Fibroblast of skin of scalp (primary cell): Measurements from ENCODE around the gene PRAMEF15. TPM values are rescaled to one million over a fixed set of nuclear protein-coding genes. Genes with fewer than 3 reads are reported as not detected.
"Not testable (repeated sequence)": the region's sequence is repeated elsewhere in the genome, so short reads cannot be mapped to it uniquely, and the experiment has no call there.

Source experiments
- DNase-seq: peaks from one replicate; pipeline ENCODE4 v3.0.0-alpha.2; 2013
- polyA plus RNA-seq, 2 experiments: library from polyadenylated mRNA; unstranded; fragments of 120-200 nt; gene quantifications; one replicate each; pipeline ENCODE4 v1.2.1, GENCODE V29; 2013; ENCODE audit not compliant: insufficient read length in 2 of 2

Gene PRAMEF15
- not detected for polyA plus RNA-seq (2013, experiment 1 of 2; ENCODE audit: insufficient read length)
- not detected for polyA plus RNA-seq (2013, experiment 2 of 2; ENCODE audit: insufficient read length)

DNA sequence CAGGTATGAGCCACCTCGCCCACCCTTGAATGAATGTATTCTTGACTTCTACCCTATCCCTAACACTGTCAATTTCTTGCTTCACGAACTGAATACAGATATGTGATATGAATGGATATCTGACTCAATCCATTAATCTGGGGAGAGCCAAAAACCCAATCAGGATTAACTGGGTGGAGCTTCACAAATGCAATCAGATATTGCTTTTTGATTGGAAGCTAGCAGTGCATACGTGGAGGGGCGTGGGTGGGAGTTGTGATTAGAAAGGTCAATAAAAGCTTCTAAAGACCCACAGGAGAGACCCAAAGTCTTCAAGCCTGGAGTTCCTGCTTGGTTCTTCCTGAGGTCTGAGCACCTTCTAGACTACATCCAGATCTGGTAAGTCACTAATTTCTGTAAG, at the start of gene PRAMEF15:
Gene PRAMEF15 (plus strand): TSS at position 301 of the 400 bp plus-strand sequence. CDS start 2,827 bp downstream, outside the sequence.
- DNase-seq: not testable (repeated sequence)

DNA sequence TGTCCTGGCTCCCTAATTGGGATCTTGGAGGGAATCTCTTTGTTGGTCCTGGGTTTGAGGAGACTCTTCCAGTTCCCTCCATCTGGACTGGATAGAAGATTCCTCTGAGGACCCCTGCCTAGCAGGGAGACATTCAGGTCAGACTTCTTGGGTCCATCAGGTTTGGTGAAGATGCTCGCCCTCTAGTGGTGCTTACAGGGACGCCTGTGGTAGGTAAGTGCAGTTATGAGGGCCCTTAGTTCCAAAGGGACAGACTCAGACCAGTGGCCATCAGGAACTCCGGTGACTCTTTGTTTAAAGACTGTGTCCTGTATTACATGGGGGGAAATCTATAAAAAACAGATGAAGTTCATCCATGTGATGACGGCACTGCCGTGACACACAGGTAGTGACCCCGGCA, 38.4 kb upstream of the PRAMEF15 start:
- not testable (repeated sequence) for DNase-seq

DNA sequence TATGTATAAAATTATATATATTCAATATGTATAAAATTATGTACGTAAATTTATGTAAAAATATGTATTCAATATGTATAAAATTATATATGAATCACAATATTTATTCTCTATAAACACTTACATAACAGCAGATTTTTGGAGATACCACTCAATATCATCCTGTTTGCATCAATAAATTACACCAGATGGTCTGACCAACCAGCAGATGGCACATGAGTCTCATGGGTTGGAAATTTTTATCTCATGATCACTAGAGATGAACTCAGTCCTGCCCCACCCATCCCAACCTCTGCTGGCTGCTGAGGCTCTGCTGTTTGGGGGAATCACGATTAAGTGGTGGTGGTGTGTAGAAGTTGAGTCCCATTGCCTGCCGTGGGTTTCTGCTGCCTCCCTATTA, 35.8 kb upstream of the PRAMEF15 start:
- DNase-seq: not testable (repeated sequence)

DNA sequence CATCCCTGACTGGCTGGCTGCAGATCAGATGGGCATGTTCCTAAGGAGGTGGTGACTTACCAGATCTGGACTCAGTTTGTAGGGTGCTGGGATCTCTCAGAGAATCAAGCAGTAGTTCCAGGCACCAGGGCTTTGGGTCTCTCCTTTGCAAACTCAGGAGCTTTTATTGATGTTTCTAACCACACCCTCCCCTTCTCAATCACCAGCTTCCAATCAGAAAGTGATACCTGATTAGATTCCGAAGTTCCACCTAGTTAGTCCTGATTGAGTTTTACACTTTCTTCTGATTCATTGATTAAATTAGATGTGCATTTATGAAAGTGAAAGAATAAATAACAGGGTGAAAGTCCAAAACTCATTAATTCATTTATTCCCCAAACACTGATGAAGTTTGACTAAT, 30.3 kb upstream of the PRAMEF15 start, which contains the start of gene PRAMEF8:
Gene PRAMEF8 (minus strand): TSS at position 101 of the 400 bp plus-strand sequence. CDS start 1,046 bp downstream, outside the sequence.
- not testable (repeated sequence) for DNase-seq

DNA sequence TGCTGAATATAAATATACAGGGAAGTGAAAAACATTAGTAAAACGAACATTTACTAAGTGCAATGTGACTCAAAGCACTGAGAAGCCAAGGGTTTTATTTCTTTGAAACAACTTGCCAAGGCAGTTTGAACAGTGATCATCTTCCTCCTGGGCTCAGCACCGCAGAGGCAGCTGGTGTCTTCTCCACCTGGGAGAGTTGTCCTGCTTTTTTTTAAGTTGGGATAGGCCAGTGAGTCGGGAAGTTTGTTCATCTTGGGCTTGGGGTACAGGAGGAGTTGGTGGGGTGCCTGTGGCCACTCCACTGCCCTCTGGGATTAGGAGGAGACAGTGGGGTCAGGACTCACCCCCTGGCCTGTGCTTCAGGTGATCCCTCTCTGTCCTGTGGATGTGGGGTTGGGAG, 26.4 kb upstream of the PRAMEF15 start:
- not testable (repeated sequence) for DNase-seq

DNA sequence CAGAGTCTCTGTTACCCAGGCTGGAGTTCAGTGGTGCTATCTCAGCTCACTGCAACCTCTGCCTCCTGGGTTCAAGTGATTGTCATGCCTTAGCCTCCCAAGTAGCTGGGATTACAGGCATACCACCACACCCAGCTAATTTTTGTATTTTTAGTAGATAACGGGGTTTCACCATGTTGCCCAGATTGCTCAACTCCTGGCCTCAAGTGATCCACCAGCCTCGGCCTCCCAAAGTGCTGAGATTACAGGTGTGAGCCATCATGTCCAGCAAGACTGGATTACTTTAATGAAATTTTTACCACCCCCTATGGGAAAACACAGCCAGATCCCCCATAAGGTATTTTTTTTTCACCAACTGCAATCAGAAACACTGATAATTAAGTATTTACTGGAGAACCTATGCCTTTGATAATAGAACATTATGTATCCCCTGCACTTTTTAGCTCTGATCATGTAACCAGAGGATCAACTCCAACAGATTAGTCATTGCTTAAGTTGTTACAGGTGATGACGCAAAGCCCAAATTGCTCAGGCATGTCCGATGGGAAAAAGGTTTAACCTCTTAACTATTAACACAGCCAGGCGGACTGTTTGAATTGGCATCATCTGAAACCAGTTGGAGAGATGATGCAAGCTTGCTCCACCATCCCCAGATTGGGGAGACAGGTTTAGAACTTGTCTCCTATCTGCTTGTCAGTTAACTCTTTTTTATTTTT, 18.0 kb upstream of the PRAMEF15 start:
- DNase-seq: not testable (repeated sequence)

DNA sequence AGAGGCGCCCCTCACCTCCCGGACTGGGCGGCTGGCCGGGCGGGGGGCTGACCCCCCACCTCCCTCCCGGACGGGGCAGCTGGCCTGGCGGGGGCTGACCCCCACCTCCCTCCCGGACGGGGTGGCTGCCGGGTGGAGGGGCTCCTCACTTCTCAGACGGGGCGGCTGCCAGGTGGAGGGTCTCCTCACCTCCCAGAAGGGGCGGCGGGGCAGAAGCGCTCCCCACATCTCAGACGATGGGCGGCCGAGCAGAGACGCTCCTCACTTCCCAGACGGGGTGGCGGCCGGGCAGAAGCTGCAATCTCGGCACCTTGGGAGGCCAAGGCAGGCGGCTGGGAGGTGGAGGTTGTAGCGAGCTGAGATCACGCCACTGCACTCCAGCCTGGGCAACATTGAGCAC, 16.7 kb upstream of the PRAMEF15 start:
- DNase-seq: not testable (repeated sequence)

DNA sequence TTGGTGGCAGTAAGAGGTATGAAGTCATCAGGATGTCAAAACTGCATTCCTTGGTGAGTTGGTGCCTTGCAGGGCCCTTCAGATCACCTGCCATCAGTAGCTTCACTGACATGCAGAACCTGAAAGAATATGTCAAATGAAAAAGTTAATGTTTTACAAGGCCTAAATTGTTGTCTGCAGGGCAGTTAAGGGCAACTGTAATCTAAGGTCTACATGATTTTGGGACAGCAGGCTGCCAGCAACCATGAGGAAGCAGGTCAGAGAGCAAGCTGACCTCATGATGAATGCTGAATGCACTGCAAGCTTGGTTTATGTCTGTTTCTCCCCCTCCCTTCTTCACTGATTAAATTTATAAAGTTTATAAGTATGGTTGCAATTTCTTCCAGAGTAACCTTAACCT, 13.2 kb upstream of the PRAMEF15 start:
- DNase-seq: not testable (repeated sequence)

DNA sequence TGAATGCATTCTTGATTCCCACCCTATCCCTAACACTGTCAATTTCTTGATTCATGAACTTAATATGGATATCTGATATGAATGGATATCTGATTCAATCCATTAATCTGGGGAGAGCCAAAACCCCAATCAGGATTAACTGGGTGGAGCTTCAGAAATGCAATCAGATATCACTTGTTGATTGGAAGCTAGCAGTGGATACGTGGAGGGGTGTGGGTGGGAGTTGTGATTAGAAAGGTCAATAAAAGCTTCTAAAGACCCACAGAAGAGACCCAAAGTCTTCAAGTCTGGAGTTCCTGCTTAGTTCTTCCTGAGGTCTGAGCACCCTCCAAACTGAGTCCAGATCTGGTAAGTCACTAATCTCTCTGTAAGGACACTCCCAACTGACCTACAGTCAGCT, 12.1 kb upstream of the PRAMEF15 start, which contains the start of gene PRAMEF33:
Gene PRAMEF33 (plus strand): TSS at position 301 of the 400 bp plus-strand sequence. CDS start 2,416 bp downstream, outside the sequence.
- DNase-seq: not testable (repeated sequence)

DNA sequence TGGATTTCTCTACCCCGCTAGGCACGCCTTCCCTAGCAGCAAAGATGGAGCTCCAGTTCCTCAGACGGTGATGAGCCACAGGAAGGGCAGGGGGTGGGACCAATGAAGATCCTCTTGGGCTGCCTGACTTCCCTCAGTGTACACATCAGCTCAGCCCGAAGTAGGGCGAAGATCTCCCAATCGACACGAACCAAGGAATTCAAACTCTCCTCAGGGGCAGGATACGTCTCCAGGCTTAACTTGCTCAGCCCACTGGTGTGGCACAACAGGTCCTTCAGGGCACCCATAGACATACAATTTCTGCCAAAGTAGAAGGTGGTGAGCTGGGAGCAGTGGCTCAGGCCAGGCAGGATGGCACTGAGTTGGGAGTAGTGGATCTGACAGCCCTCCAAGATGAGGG, 27.1 kb downstream of the PRAMEF15 start:
- DNase-seq: not testable (repeated sequence)

DNA sequence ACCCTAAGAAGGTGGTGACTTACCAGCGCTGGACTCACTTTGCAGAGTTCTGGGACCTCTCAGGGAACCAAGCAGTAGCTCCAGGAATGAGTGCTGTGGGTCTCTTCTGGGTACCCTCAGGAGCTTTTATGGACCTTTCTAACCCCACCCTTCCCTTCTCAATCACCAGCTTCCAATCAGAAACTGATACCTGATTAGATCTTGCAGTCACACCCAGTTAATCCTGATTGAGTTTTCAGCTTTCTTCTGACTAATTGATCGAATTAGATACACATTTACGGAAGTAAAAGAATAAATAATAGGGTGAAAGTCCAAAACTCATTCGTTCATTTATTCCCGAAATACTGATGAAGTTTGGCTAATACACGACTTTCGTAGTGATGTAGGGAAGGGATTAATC, 31.7 kb downstream of the PRAMEF15 start, which contains the start of gene PRAMEF14:
Gene PRAMEF14 (minus strand): TSS at position 101 of the 400 bp plus-strand sequence. CDS start 1,820 bp downstream, outside the sequence.
- not testable (repeated sequence) for DNase-seq

DNA sequence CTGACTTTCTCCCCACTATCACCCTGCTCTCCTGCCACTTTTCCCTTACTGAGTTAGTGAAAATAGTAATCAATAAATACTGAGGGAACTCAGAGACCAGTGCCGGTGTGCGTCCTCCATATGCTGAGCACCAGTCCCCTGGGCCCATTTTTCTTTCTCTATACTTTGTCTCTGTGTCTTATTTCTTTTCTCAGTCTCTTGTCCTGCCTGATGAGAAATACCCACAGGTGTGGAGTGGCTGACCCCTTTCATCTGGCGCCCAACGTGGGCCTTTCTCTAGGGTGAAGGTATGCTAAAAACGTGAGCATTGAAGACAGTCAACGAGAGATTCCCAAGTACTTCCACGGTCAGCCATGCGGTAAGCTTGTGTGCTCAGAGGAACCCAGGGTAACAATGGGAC, 38.1 kb downstream of the PRAMEF15 start:
- not testable (repeated sequence) for DNase-seq

DNA sequence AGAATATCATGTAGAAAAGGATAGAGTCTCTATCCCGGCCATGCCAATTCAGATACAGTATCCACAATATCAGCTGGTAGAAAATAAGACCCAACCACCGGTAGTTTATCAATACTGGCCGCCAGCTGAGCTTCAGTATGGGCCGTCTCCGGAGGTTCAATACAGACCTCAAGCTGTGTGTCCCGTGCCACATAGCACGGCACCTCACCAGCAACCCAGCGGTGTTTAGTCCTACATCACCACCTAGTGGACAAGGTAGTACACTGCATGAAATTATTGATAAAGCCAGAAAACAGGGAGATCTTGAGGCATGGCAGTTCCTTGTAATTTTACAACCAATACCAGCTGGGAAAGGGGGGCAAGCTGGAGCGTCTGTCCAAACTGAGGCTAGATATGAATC, 39.1 kb downstream of the PRAMEF15 start:
- DNase-seq: not testable (repeated sequence)

DNA sequence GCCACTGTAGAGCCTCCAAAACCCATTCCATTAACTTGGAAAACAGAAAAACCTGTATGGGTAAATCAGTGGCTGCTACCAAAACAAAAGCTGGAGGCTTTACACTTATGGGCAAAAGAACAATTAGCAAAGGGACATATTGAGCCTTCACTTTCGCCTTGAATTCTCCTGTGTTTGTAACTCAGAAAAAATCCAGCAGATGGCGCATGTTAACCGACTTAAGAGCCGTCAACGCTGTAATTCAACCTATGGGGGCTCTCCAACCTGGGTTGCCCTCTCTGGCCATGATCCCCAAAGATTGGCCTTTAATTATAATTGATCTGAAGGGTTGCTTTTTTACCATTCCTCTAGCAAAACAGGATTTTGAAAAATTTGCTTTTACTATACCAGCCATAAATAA, 41.4 kb downstream of the PRAMEF15 start:
- DNase-seq: peak; percentile 42

DNA sequence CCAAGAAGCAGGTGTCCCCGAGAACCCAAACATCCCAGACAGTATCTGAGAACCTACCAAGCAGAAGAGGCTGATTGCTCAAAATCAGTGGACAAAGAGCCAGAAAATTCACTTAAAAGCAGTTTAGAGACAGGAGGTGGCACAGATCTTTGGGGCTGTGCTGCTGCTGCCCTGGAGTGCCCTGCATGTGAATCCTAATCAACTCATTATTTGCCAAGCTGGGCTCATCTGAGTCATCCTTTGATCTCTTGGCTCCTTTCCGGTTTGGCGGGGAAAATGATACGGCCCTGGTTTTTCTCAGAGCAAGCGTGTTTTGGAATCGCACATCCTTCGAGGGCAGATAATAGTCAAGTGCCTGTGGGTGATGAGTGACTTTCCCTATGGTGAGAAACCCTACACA, 47.0 kb downstream of the PRAMEF15 start:
- DNase-seq: not testable (repeated sequence)

DNA sequence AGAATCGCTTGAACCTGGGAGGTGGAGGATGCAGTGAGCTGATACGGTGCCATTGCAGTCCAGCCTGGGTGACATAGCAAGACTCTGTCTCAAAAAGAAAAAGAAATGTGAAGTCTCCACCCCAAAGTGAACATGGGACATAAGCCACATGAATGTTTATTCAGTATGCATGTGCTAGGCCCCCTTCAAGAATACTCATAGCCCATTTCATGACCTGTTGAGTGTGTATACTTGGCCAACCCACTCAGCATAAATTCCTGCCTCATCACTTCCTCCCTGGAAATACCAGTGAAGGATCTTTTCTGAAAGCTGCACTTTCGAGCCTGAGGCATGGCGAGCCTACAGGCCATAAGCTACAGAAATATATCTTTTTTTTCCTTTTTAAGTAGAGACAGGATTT, 49.5 kb downstream of the PRAMEF15 start:
- not testable (repeated sequence) for DNase-seq

DNA sequence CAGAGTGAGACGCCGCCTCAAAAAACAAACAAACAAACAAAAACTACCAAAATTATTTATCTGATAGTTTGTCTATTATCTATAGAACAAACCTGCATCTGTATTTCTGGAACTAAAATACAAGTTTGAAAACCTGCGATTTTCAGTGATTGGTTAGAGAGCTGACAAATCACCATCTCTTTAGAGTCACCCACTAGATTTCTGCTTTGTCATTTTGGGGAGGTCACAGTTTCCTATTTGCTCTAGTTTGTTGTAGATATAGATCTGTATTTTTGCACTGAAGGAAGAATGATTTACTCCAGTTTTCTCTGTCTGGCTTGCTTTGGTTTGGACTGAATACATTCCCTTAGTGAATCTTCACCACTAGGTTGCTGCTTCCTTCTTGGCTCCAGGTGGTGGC, 51.2 kb downstream of the PRAMEF15 start:
- not testable (repeated sequence) for DNase-seq

DNA sequence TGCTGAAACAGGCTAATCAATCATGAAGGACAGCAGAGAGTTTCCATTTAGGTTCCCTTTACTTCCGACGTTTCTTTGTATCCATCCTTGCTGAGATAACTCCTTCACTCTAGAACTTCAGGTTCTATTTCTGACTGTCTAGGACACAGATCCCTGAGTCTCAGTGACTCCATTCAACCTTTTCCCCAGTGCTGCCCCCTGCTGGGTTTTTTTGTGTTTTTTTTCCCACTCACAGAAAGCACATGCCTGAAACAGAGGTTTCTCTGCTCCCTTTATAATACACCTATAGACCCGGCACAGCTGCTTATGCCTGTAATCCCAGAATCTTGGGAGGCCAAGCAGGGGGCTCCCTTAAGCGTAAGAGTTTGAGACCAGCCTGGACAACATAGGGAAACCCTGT, 53.2 kb downstream of the PRAMEF15 start:
- not testable (repeated sequence) for DNase-seq
